HG03460 (cell line): ENCODE results near the gene PCDH8.

Experiments used
- ATAC-seq: cut with Tn5 transposase; IDR thresholded peaks from one replicate; pipeline ENCODE4 v1.9.1; 2021; ENCODE audit not compliant: unreplicated experiment

The PCDH8 gene, protein sequence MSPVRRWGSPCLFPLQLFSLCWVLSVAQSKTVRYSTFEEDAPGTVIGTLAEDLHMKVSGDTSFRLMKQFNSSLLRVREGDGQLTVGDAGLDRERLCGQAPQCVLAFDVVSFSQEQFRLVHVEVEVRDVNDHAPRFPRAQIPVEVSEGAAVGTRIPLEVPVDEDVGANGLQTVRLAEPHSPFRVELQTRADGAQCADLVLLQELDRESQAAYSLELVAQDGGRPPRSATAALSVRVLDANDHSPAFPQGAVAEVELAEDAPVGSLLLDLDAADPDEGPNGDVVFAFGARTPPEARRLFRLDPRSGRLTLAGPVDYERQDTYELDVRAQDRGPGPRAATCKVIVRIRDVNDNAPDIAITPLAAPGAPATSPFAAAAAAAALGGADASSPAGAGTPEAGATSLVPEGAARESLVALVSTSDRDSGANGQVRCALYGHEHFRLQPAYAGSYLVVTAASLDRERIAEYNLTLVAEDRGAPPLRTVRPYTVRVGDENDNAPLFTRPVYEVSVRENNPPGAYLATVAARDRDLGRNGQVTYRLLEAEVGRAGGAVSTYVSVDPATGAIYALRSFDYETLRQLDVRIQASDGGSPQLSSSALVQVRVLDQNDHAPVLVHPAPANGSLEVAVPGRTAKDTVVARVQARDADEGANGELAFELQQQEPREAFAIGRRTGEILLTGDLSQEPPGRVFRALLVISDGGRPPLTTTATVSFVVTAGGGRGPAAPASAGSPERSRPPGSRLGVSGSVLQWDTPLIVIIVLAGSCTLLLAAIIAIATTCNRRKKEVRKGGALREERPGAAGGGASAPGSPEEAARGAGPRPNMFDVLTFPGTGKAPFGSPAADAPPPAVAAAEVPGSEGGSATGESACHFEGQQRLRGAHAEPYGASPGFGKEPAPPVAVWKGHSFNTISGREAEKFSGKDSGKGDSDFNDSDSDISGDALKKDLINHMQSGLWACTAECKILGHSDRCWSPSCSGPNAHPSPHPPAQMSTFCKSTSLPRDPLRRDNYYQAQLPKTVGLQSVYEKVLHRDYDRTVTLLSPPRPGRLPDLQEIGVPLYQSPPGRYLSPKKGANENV

GRCh38 chr13:52848455-52849195 is at the start of gene PCDH8:
Gene PCDH8, minus strand, starts transcription at chr13:52848640. Its CDS starts 204 bp downstream, at chr13:52848436.
- ATAC-seq, result no peak

DNA sequence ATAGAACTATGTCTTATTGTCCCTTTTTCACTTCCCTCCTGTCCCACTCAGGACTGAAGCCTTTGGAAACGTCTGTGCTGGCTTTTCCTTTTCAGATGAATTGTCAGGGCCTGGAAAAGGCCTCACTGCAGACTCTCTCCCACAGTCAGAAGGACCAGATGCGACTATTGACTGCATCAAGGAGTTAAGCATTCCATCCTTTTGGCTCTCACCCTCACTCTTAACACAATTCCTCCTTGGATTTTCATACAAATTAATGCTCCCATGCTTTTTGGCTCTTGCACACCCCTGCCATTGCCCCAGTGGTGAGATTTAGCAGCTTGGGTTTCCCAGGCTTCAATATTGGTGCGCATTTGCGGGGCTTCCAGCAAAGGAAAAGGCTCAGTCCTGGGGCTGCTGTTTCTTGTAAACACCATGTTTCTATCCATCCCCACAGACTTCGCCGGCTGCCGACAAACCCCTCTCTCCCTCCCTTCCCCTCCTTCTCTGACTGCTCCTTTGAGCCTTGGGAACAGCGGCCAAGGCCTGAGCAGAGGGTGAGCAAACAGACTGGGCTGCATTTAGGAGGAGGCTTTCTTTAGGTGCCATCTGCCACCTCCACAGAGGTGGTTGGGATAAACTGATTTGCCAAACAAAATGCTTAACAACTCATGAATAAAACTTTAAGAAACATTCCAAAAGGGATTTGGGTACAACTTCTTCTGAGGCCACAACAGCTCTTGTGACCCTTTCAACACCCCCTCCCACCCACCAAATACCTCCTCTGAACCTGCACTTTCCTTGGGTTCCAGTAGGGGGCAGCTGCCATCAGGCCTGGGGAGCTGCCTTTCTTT is 48.6 kb upstream of the PCDH8 start:
- ATAC-seq, result no peak

DNA sequence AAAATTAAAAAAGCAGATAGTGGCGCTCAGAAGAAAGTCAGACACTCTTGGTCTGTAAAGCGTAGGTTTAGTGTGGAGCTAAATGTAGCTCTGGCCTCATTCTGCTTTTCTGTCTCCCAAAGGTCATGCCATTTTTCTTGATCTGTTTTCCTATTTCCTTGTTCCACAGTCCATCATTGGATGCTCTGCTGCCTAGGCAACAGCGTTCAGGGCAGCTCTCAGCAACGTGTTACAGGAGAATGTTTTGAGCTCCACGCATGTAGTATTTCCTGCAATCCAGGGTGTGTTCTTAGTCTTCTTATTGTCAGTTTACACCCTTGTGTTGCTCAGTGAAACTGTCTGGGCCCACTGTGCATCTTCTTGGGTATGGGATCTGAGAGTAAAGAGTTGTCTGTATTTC is 46.0 kb upstream of the PCDH8 start:
- ATAC-seq, result no peak

- ATAC-seq, result no peak
These were observed 44.5 kb upstream of the PCDH8 start for GRCh38 chr13:52892925-52893324.

DNA sequence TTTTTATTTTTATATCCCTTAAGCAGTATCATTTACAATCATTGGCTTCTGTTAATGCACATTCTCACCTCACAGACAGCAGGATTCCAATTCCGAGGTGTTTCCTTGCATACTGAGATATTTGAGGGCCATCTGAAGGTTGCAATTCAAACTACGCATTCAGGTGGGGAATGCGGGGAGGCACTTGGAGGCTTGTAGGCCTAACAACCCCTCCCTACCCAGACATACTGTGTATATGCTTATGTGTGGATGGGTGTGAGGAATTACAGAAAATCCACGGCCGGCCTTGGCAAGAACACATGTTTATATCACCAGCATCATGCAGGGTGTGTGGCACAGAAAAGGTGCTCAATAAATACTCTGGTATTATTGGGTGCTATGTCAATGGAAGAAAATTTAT is 43.3 kb upstream of the PCDH8 start:
- no peak for ATAC-seq

DNA sequence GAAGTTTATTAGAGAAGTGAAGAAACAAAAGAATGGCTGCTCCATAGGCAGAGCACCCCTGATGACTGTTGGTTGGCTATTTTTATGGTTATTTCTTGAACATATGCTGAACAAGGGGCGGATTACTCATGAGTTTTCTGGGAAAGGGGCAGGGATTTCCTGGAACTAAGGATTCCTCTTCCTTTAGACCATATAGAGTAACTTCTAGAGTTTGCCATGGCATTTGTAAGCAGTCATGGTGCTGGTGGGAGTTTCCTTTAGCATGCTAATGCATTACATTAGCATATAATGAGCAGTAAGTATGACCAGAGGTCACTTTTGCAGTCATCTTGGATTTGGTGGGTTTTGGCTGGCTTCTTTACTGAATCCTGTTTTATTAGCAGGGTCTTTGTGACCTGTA is 38.7 kb upstream of the PCDH8 start:
- no peak for ATAC-seq

GRCh38 chr13:52885141-52885540 is 36.7 kb upstream of the PCDH8 start:
- ATAC-seq, result no peak

GRCh38 chr13:52884429-52885010 is 36.1 kb upstream of the PCDH8 start:
- ATAC-seq, result no peak

DNA sequence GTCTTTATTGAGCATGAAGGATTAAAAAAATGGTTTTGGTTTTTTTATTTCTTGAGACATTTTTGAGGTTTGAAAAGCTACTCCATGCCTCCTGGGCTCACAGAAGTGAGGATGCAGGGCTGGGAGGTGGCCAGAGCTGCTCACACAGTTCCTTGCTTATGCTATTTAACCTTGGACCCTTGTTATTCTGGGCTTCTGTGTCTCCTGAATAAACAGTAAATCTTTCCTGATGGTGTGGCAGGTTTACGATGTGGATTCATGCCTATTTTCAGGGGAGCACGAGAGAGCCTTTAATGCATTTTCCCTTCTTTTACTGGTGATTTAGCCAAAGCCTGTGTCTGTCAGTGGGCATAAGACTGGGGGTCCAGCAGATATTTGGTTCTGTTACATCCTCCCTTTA is 34.3 kb upstream of the PCDH8 start:
- no peak for ATAC-seq

- no peak for ATAC-seq
These were observed 31.7 kb upstream of the PCDH8 start for GRCh38 chr13:52879950-52880741.

DNA sequence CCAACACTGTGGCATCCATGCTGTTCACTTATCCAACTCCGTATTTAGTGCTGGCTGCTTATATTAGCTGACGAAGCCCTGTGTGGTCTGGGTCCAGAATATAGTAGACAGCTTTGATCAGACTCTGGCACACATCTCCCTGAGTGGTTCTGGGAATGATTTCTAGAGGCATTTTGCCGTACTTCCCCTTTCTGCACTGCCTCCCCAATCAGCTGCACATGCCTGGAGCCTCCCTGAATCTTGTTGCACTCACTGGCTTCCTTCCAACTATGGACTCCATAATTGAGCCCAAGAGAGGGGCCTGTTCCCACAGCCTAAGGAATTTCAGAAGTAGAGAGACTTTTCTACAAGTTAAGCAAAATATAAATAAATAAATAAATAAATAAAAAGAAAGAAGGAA is 30.4 kb upstream of the PCDH8 start:
- no peak for ATAC-seq

DNA sequence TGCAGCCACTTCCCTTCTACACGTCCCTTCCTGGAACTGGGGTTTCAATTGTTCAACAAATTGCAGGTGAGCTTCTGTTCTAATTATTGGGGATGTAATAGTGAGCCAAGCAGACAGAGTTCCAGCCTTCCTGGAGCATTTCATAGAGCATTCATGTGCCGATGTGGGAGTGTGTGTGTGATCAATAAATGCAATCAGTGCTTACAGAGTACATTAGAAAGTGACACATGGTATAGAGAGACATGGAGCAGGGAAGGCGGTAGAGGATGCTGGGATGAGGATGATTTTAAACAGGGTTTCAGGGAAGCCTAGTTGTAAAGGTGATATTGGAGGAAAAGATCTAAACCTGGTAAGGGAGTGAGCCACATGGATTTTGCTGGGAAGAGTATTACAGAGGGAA is 21.7 kb upstream of the PCDH8 start:
- ATAC-seq, result no peak

DNA sequence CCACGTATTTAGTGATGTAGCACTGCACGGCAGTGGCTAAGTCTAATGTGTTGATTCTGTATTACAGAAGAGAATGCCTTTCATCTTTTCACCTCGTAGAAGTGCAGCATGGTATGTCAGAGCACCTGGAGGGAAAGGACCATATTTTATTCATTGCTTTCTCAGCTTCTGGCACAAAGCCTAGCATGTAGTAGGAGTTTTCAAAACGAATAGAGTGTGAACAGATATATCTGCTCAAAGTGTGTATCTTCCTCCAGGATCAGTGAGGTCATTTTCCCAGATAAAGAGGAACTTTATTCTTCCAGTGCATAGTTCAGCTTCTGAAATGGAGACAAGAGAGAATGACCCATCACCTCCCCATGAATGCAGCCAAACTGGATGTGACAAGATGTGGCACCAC is 21.2 kb upstream of the PCDH8 start:
- ATAC-seq, result no peak

DNA sequence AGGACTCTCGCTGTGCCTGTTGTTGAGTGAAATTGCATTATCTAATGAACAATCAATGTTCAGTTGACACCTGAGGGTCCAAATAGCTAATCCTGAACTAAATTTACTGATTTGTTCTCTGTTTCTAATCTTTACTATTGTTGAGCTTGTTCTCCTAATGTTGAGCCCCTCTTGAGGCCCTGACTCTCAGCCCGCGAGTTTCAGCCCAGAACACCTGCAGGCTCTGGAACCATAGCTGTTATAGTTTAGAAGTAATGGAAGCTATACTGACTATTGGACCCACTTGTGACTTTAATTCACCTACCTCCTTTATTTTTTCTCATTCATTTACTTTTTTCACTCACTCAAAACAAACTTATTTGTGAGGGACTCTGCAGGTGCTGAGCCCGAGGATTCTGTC is 20.6 kb upstream of the PCDH8 start:
- no peak for ATAC-seq

- ATAC-seq, result no peak
These were observed 19.8 kb upstream of the PCDH8 start for GRCh38 chr13:52868190-52868589.

GRCh38 chr13:52864941-52865340 is 16.5 kb upstream of the PCDH8 start:
- ATAC-seq, result no peak

- ATAC-seq, result no peak
These were observed 14.1 kb upstream of the PCDH8 start for GRCh38 chr13:52862358-52863206.

DNA sequence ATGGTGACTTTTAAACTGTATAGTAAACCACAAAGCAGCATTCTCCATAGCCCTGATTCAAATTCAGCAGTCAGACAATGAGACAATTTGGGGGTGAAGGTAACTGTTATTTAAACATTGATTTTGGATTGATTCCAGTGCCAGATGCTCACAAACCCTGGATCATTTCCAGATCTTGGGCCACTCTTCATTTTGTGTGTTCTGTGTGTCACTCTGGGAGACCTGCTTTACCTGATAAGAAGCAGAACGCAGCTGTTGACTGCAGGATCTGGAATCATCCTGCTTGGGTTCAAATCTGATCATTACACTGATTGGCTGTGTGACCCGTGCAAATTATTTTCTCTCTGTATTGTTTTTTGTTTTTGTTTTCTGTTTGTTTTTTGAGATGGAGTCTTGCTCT is 4.0 kb upstream of the PCDH8 start:
- ATAC-seq, result no peak
